Trophoblast cell (in vitro differentiated cells and primary cell): Measurements from ENCODE around the gene OMP.

ENCODE experiments used
- DNase-seq, 2 donors: peaks; one replicate each; pipeline ENCODE4 v3.0.0-alpha.2; 2016
- H2AFZ ChIP-seq: 2 replicates; pipeline ENCODE4 v1.6.1; 2013; ENCODE audit warnings: low read length, moderate library complexity, mild to moderate bottlenecking; ENCODE audit not compliant: insufficient read depth, poor library complexity
- H2AK5ac ChIP-seq: 2 replicates; pipeline ENCODE4 v1.6.1; 2013; ENCODE audit warnings: mild to moderate bottlenecking, low read length
- H2BK120ac ChIP-seq: 2 replicates; pipeline ENCODE4 v1.6.1; 2013; ENCODE audit warnings: low read length, mild to moderate bottlenecking, moderate library complexity; ENCODE audit not compliant: insufficient read depth, poor library complexity
- H2BK12ac ChIP-seq: 2 replicates; pipeline ENCODE4 v1.6.1; 2013; ENCODE audit warnings: mild to moderate bottlenecking, low read length, moderate library complexity
- H2BK5ac ChIP-seq: 2 replicates; pipeline ENCODE4 v1.6.1; 2013; ENCODE audit warnings: low read length, low read depth, moderate library complexity, mild to moderate bottlenecking; ENCODE audit not compliant: poor library complexity
- H3K14ac ChIP-seq: 2 replicates; pipeline ENCODE4 v1.6.1; 2013; ENCODE audit warnings: mild to moderate bottlenecking, low read length
- H3K18ac ChIP-seq: 2 replicates; pipeline ENCODE4 v1.6.1; 2013; ENCODE audit warnings: mild to moderate bottlenecking, low read length
- H3K23ac ChIP-seq: 2 replicates; pipeline ENCODE4 v1.6.1; 2013; ENCODE audit warnings: low read length
- H3K27ac ChIP-seq: 2 replicates; pipeline ENCODE4 v1.5.1; 2013; ENCODE audit warnings: low read depth, mild to moderate bottlenecking, inconsistent platforms, low read length, moderate library complexity
- H3K27me3 ChIP-seq: 2 replicates; pipeline ENCODE4 v1.6.1; 2013; ENCODE audit warnings: inconsistent platforms, mild to moderate bottlenecking, low read length, moderate library complexity; ENCODE audit not compliant: insufficient read depth
- H3K36me3 ChIP-seq, 2 experiments: 1 replicate in 1 of 2; 2 replicates in 1 of 2; pipeline ENCODE4 v1.6.1; 2013; ENCODE audit warnings: low read length in 2 of 2, mild to moderate bottlenecking in 2 of 2, moderate library complexity in 1 of 2; ENCODE audit not compliant: insufficient read depth in 2 of 2, control insufficient read depth in 1 of 2
- H3K4ac ChIP-seq: 2 replicates; pipeline ENCODE4 v1.6.1; 2013; ENCODE audit warnings: low read depth, mild to moderate bottlenecking, low read length, moderate library complexity
- H3K4me1 ChIP-seq, 2 experiments: 1 replicate in 1 of 2; 2 replicates in 1 of 2; pipeline ENCODE4 v1.6.1; 2013; ENCODE audit warnings: low read length in 2 of 2, mild to moderate bottlenecking in 2 of 2, moderate library complexity in 1 of 2; ENCODE audit not compliant: insufficient read depth in 2 of 2, control insufficient read depth in 1 of 2
- H3K4me2 ChIP-seq: 2 replicates; pipeline ENCODE4 v1.6.1; 2013; ENCODE audit warnings: inconsistent platforms, mild to moderate bottlenecking, low read length, moderate library complexity
- H3K4me3 ChIP-seq: 2 replicates; pipeline ENCODE4 v1.5.1; 2013; ENCODE audit warnings: mild to moderate bottlenecking, low read depth, low read length, inconsistent platforms
- H3K79me1 ChIP-seq: one replicate; pipeline ENCODE4 v1.6.1; 2013; ENCODE audit warnings: low read length
- H3K79me2 ChIP-seq: 2 replicates; pipeline ENCODE4 v1.6.1; 2013; ENCODE audit warnings: low read length, mild to moderate bottlenecking; ENCODE audit not compliant: control insufficient read depth, insufficient read depth, poor library complexity
- H3K9ac ChIP-seq: 2 replicates; pipeline ENCODE4 v1.6.1; 2013; ENCODE audit warnings: mild to moderate bottlenecking, low read length
- H3K9me3 ChIP-seq: 2 replicates; pipeline ENCODE4 v1.6.1; 2013; ENCODE audit warnings: low read depth, mild to moderate bottlenecking, control low read depth, inconsistent platforms, low read length; ENCODE audit not compliant: insufficient read depth
- H4K12ac ChIP-seq: 2 replicates; pipeline ENCODE4 v1.6.1; 2013; ENCODE audit warnings: low read depth, mild to moderate bottlenecking, low read length, moderate library complexity
- H4K8ac ChIP-seq: 2 replicates; pipeline ENCODE4 v1.6.1; 2013; ENCODE audit warnings: low read depth, mild to moderate bottlenecking, low read length, moderate library complexity
- H4K91ac ChIP-seq: one replicate; pipeline ENCODE4 v1.6.1; 2013; ENCODE audit warnings: low read depth, mild to moderate bottlenecking, low read length, moderate library complexity
- WGBS: extraction: QIAGEN DNeasy Blood & Tissue Kit; methylation state at CpG from one replicate; pipeline ENCODE4 v1.1.7; 2013; ENCODE audit warnings: missing lambda C conversion rate; ENCODE audit not compliant: insufficient read length, insufficient coverage; ENCODE audit errors: extremely low coverage; 5-methylcytosine and 5-hydroxymethylcytosine counted together

The OMP gene

DNA sequence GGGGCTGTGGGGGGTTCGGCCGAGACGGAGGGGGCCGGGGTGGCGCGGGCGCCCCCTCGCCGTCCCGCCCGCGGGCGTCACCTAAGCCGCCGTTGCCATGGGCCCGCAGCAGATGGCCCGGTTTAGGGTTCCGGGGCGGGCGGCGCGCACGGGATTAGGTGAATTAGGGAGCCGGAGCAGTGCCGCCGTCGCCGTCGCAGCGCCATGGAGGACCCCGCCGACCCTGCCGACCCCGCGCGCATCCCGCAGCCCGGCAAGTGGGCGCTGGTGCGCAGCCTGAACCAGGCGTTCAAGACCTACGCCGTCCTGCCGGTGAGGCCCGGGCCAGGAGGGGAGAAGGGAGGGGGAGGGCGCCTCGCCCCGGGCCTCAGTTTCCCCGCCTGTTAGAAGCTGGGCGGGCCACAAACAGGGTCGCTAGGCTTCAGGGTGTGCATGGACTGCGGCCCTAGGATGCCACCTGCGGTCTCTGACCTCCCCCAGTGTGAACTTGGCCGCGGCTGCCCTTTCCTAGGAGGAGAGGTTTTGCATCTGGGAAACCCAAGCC, 35.5 kb downstream of the OMP start:
- no CpG with 5 or more reads among the region's 55 CpGs for WGBS

GRCh38 chr11:77139201-77139600, 36.6 kb downstream of the OMP start:
- Histone ChIP-seq H3K4me1 (peaks cover 14 to 22% of the 10 kb centered on the region in 2 experiments), H3K4me2 (no peak overlapping the region), H3K4ac (no peak overlapping the region), H4K91ac (no peak overlapping the region), H3K18ac (no peak overlapping the region), H3K14ac (no peak overlapping the region), H3K36me3 (no peaks in the 10 kb centered on the region), H3K23ac (no peak overlapping the region), H2BK120ac (no peak overlapping the region), H4K12ac (no peak overlapping the region), H3K79me1 (peaks cover 6% of the 10 kb centered on the region), H3K9me3 (peaks cover 2% of the 10 kb centered on the region), H3K27ac (no peak overlapping the region), H3K4me3 (no peak overlapping the region), H3K9ac (no peak overlapping the region), H3K79me2 (no peaks in the 10 kb centered on the region), H3K27me3 (no peaks in the 10 kb centered on the region), H2BK5ac (no peak overlapping the region), H2AK5ac (no peak overlapping the region), H2AFZ (no peak overlapping the region), H2BK12ac (no peak overlapping the region), H4K8ac (no peak overlapping the region)
- no peak for DNase-seq
- no CpG with 5 or more reads among the region's 8 CpGs for WGBS

More for the DNA sequence above, 35.5 kb downstream of the OMP start:
- Histone ChIP-seq H2BK120ac (no peak overlapping the region), H2BK5ac (no peak overlapping the region), H3K14ac (no peak overlapping the region), H3K27me3 (no peaks in the 10 kb centered on the region), H2AK5ac (no peak overlapping the region), H3K4me2 (no peak overlapping the region), H4K91ac (no peak overlapping the region), H2BK12ac (no peak overlapping the region), H3K9me3 (peaks cover 2% of the 10 kb centered on the region), H3K4me1 (peaks cover 14 to 22% of the 10 kb centered on the region in 2 experiments), H3K4ac (no peak overlapping the region), H4K12ac (no peak overlapping the region), H3K18ac (no peak overlapping the region), H3K79me2 (no peaks in the 10 kb centered on the region), H3K36me3 (no peaks in the 10 kb centered on the region), H4K8ac (no peak overlapping the region), H3K23ac (no peak overlapping the region), H3K79me1 (peaks cover 6% of the 10 kb centered on the region), H3K9ac (no peak overlapping the region), H2AFZ (no peak overlapping the region), H3K4me3 (no peak overlapping the region), H3K27ac (no peak overlapping the region)
- no peak for DNase-seq

DNA sequence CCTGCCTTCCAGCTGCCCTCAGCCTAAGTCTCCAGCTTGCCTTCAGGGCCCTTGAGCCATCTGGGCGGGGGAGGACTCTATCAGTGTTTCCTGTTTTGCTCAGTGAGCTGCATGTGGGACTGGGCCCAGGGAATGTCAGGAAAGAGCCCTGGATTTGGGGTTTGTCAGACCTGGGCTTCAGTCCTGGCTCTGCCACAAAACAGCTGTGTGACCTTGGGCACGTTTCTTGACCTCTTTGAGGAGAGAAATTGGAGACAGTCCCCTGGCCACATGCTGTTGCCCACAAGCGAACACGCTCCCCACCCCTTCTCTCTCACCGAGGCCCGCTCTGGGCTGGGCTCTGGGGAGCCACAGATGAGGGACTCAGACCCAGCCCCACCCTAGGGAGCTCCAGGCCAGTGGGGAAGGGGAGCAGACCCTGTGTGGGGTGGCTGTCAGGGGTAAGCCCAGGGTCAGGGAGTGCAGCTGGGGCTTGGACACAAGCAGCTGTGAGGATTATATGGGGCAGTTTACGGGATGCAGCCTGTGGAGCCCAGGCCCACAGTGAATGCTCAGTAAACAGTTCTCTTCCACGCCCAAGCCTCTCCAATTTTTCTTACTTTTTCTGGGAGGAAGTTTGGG, 37.7 kb downstream of the OMP start:
- Histone ChIP-seq H3K18ac (peak overlapping the region; percentile 16), H3K23ac (no peak overlapping the region), H2BK5ac (no peak overlapping the region), H4K91ac (peak overlapping the region; percentile 29), H3K79me2 (no peaks in the 10 kb centered on the region), H3K14ac (peak overlapping the region; percentile 18), H2AK5ac (no peak overlapping the region), H3K9me3 (peaks cover 3% of the 10 kb centered on the region), H3K4me2 (no peak overlapping the region), H3K4me3 (no peak overlapping the region), H4K8ac (peak overlapping the region; percentile 15), H3K27ac (no peak overlapping the region), H2BK120ac (peak overlapping the region; percentile 13), H3K36me3 (no peaks in the 10 kb centered on the region), H2BK12ac (no peak overlapping the region), H3K9ac (no peak overlapping the region), H3K4ac (no peak overlapping the region), H2AFZ (no peak overlapping the region), H3K79me1 (peaks cover 6% of the 10 kb centered on the region), H3K4me1 (peaks cover 14 to 22% of the 10 kb centered on the region in 2 experiments), H4K12ac (no peak overlapping the region), H3K27me3 (no peaks in the 10 kb centered on the region)
- DNase-seq, result no peak
- WGBS, result no CpG with 5 or more reads among the region's 8 CpGs

- Histone ChIP-seq H3K9ac (no peak overlapping the region), H3K4me3 (no peak overlapping the region), H4K91ac (no peak overlapping the region), H3K23ac (no peak overlapping the region), H3K9me3 (peaks cover 4% of the 10 kb centered on the region), H3K79me1 (peaks cover 6% of the 10 kb centered on the region), H2BK12ac (no peak overlapping the region), H2AK5ac (no peak overlapping the region), H3K18ac (no peak overlapping the region), H3K14ac (no peak overlapping the region), H4K8ac (no peak overlapping the region), H3K27me3 (no peaks in the 10 kb centered on the region), H3K4me1 (peaks cover 14 to 22% of the 10 kb centered on the region in 2 experiments), H2BK120ac (no peak overlapping the region), H4K12ac (no peak overlapping the region), H3K4ac (no peak overlapping the region), H2AFZ (no peak overlapping the region), H3K36me3 (no peaks in the 10 kb centered on the region), H3K4me2 (no peak overlapping the region), H3K27ac (no peak overlapping the region), H3K79me2 (no peaks in the 10 kb centered on the region), H2BK5ac (no peak overlapping the region)
- DNase-seq, result no peak
- no CpG with 5 or more reads among the region's 4 CpGs for WGBS
Observed at GRCh38 chr11:77141034-77141433, 38.4 kb downstream of the OMP start.
